Activated T-cell treated with anti-CD3 and anti-CD28 coated beads, Interleukin-2, amount 50 U/mL, for 1 hour (primary cell): ENCODE results near the gene CCDC3.
"Not testable (repeated sequence)": the region's sequence is repeated elsewhere in the genome, so short reads cannot be mapped to it uniquely, and the experiment has no call there.

Experiments
- DNase-seq: peaks from one replicate; pipeline ENCODE4 v3.0.0-alpha.2; 2020

Gene CCDC3

GRCh38 chr10:12999849-13000248, 1.7 kb downstream of the CCDC3 start:
- DNase-seq, result no peak

- DNase-seq, result no peak
Observed at GRCh38 chr10:12995425-12995861, 6.1 kb downstream of the CCDC3 start.

- no peak for DNase-seq
Observed at GRCh38 chr10:12993595-12993994, 7.9 kb downstream of the CCDC3 start.

- no peak for DNase-seq
Observed at GRCh38 chr10:12985347-12985746, 16.2 kb downstream of the CCDC3 start.

- no peak for DNase-seq
Observed at GRCh38 chr10:12984165-12984747, 17.3 kb downstream of the CCDC3 start.

GRCh38 chr10:12983568-12983967, 17.9 kb downstream of the CCDC3 start:
- not testable (repeated sequence) for DNase-seq

- no peak for DNase-seq
Observed at GRCh38 chr10:12981570-12981969, 19.9 kb downstream of the CCDC3 start.

GRCh38 chr10:12980713-12981306, 20.7 kb downstream of the CCDC3 start:
- DNase-seq, result no peak

GRCh38 chr10:12980102-12980661, 21.3 kb downstream of the CCDC3 start:
- no peak for DNase-seq

- DNase-seq, result no peak
Observed at GRCh38 chr10:12978891-12979290, 22.6 kb downstream of the CCDC3 start.

- no peak for DNase-seq
Observed at GRCh38 chr10:12975906-12976305, 25.6 kb downstream of the CCDC3 start.

GRCh38 chr10:12975266-12975665, 26.2 kb downstream of the CCDC3 start:
- DNase-seq, result no peak

GRCh38 chr10:12974491-12975199, 26.9 kb downstream of the CCDC3 start:
- no peak for DNase-seq

GRCh38 chr10:12974078-12974477, 27.4 kb downstream of the CCDC3 start:
- no peak for DNase-seq

GRCh38 chr10:12973149-12973718, 28.3 kb downstream of the CCDC3 start:
- no peak for DNase-seq

- DNase-seq, result no peak
Observed at GRCh38 chr10:12972146-12972545, 29.4 kb downstream of the CCDC3 start.

- no peak for DNase-seq
Observed at GRCh38 chr10:12971001-12971788, 30.3 kb downstream of the CCDC3 start.

- no peak for DNase-seq
Observed at GRCh38 chr10:12969951-12970350, 31.6 kb downstream of the CCDC3 start.

- no peak for DNase-seq
Observed at GRCh38 chr10:12966067-12966466, 35.4 kb downstream of the CCDC3 start.

GRCh38 chr10:12965571-12965970, 35.9 kb downstream of the CCDC3 start:
- DNase-seq, result no peak

- DNase-seq, result no peak
Observed at GRCh38 chr10:12962556-12962955, 39.0 kb downstream of the CCDC3 start.

- DNase-seq, result no peak
Observed at GRCh38 chr10:12961416-12962205, 39.9 kb downstream of the CCDC3 start.
